ENCODE results near the gene TATDN2.
A peak's percentile ranks its signal among the peaks of the same experiment; 100 is the strongest.
"Not testable (repeated sequence)": the region's sequence is repeated elsewhere in the genome, so short reads cannot be mapped to it uniquely, and the experiment has no call there.

The TATDN2 gene

GRCh38 chr3:10235551-10235950 lies 12.7 kb upstream of the TATDN2 start:
- no peak for DNase-seq (ENCODE audit: low read depth, low spot score)

- no peak for DNase-seq (ENCODE audit: low read depth, low spot score)
Observed at GRCh38 chr3:10238345-10239183, 9.7 kb upstream of the TATDN2 start.

- DNase-seq (ENCODE audit: low read depth, low spot score), result no peak
Observed at GRCh38 chr3:10240799-10241198, 7.5 kb upstream of the TATDN2 start.

- DNase-seq (ENCODE audit: low read depth, low spot score), result peak; percentile 79
Observed at GRCh38 chr3:10242182-10243065, 5.8 kb upstream of the TATDN2 start.

GRCh38 chr3:10244009-10244408 lies 4.2 kb upstream of the TATDN2 start:
- DNase-seq (ENCODE audit: low read depth, low spot score), result no peak

- no peak for DNase-seq (ENCODE audit: low read depth, low spot score)
Observed at GRCh38 chr3:10245081-10245712, 3.1 kb upstream of the TATDN2 start.

GRCh38 chr3:10247679-10248183 lies 528 bp upstream of the TATDN2 start:
- no peak for DNase-seq (ENCODE audit: low read depth, low spot score)

- DNase-seq (ENCODE audit: low read depth, low spot score), result peak; percentile 41
Observed at GRCh38 chr3:10248984-10249748, 907 bp downstream of the TATDN2 start.

GRCh38 chr3:10249833-10250232 lies 1.6 kb downstream of the TATDN2 start:
- peak; percentile 32 for DNase-seq (ENCODE audit: low read depth, low spot score)

- no peak for DNase-seq (ENCODE audit: low read depth, low spot score)
Observed at GRCh38 chr3:10251006-10251405, 2.7 kb downstream of the TATDN2 start.

- no peak for DNase-seq (ENCODE audit: low read depth, low spot score)
Observed at GRCh38 chr3:10253731-10254130, 5.5 kb downstream of the TATDN2 start.

- no peak for DNase-seq (ENCODE audit: low read depth, low spot score)
Observed at GRCh38 chr3:10255835-10256234, 7.6 kb downstream of the TATDN2 start.

- no peak for DNase-seq (ENCODE audit: low read depth, low spot score)
Observed at GRCh38 chr3:10259036-10259435, 10.8 kb downstream of the TATDN2 start.

- no peak for DNase-seq (ENCODE audit: low read depth, low spot score)
Observed at GRCh38 chr3:10259798-10260197, 11.5 kb downstream of the TATDN2 start.

GRCh38 chr3:10260211-10260701 lies 12.0 kb downstream of the TATDN2 start:
- no peak for DNase-seq (ENCODE audit: low read depth, low spot score)

- DNase-seq (ENCODE audit: low read depth, low spot score), result no peak
Observed at GRCh38 chr3:10262027-10262426, 13.8 kb downstream of the TATDN2 start.

GRCh38 chr3:10263646-10264363 lies 15.5 kb downstream of the TATDN2 start:
- DNase-seq (ENCODE audit: low read depth, low spot score), result peak; percentile 69

GRCh38 chr3:10265833-10266232 lies 17.6 kb downstream of the TATDN2 start:
- no peak for DNase-seq (ENCODE audit: low read depth, low spot score)

GRCh38 chr3:10266936-10267335 lies 18.7 kb downstream of the TATDN2 start:
- DNase-seq (ENCODE audit: low read depth, low spot score), result not testable (repeated sequence)

- no peak for DNase-seq (ENCODE audit: low read depth, low spot score)
Observed at GRCh38 chr3:10268116-10268515, 19.9 kb downstream of the TATDN2 start.

All from astrocyte of the hippocampus (primary cell).